Duodenal mucosa (tissue), 2 donors: ENCODE measurements around the gene GSN.

ENCODE experiments used
- H3K27ac ChIP-seq: one replicate; pipeline ENCODE4 v1.7.0; 2013; ENCODE audit warnings: low read depth, low read length
- H3K27me3 ChIP-seq, 2 donors: one replicate each; pipeline ENCODE4 v1.7.0; 2013; ENCODE audit warnings: low read length in 2 of 2, control low read depth in 1 of 2; ENCODE audit not compliant: insufficient read depth in 2 of 2, control insufficient read depth in 1 of 2
- H3K36me3 ChIP-seq, 2 donors: one replicate each; pipeline ENCODE4 v1.7.0; 2013; ENCODE audit warnings: low read length in 2 of 2, control low read depth in 1 of 2; ENCODE audit not compliant: insufficient read depth in 2 of 2, control insufficient read depth in 1 of 2
- H3K4me1 ChIP-seq, 2 donors: one replicate each; pipeline ENCODE4 v1.7.0; 2013; ENCODE audit warnings: low read length in 2 of 2, control low read depth in 1 of 2; ENCODE audit not compliant: insufficient read depth in 2 of 2, control insufficient read depth in 1 of 2
- H3K4me3 ChIP-seq, 2 donors: one replicate each; pipeline ENCODE4 v1.7.0; 2013; ENCODE audit warnings: low read length in 2 of 2, low read depth in 1 of 2
- H3K9ac ChIP-seq, 2 donors: one replicate each; pipeline ENCODE4 v1.7.0; 2013; ENCODE audit warnings: low read length in 2 of 2, low read depth in 1 of 2
- H3K9me3 ChIP-seq, 2 donors: one replicate each; pipeline ENCODE4 v1.7.0; 2013; ENCODE audit warnings: low read length in 2 of 2, control low read depth in 1 of 2; ENCODE audit not compliant: control insufficient read depth in 1 of 2

Gene GSN

DNA sequence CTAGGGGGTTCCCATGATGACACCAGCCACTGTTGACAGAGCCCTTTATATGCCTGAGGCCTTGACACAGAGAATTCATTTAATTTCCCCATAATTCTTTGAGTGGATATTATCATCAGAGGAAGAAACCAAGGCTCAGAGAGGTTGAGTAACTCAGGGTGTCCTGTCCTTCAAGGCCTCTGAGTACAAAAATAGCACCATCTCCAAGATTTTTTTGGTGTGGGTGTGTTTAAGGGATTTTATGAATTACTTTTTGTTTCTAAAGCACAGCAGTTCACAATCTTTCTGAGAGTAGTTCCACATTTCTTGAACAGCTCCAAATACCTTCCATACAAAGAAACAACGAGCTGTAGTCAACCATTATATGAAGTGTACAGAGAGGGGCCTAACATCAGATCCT, 6.2 kb upstream of the GSN start:
- Histone ChIP-seq H3K4me1 (peaks cover 3 to 10% of the 10 kb centered on the region in 2 donors), H3K4me3 (no peak overlapping the region), H3K27ac (no peak overlapping the region), H3K27me3 (no peaks in the 10 kb centered on the region), H3K36me3 (no peaks in the 10 kb centered on the region), H3K9me3 (no peaks in the 10 kb centered on the region), H3K9ac (no peak overlapping the region)

DNA sequence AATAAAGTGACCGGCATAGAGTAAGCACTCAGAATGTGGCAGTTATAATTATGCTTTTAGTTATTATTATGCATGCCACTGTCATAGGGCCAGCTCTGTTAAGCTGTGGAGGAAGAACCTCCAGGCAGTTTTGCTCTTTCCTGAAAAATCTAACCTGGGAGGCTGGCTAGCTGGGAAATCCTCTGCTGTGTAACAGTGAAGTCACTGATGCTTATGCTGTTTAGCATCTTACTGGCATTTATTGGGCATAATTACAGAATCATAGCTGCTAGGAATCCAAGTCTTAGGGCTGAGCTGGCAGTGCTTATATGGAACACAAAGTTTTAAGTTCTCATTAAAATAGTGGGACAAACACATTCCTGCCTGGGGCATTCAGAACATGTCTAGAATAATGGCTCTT, 5.5 kb upstream of the GSN start:
- peaks cover 10 to 15% of the 10 kb centered on the region in 2 donors for H3K4me1 ChIP-seq
- no peaks in the 10 kb centered on the region for H3K27me3 ChIP-seq
- no peak overlapping the region for H3K9ac ChIP-seq
- H3K4me3 ChIP-seq: no peak overlapping the region
- no peak overlapping the region for H3K27ac ChIP-seq
- H3K9me3 ChIP-seq: no peaks in the 10 kb centered on the region
- no peaks in the 10 kb centered on the region for H3K36me3 ChIP-seq

DNA sequence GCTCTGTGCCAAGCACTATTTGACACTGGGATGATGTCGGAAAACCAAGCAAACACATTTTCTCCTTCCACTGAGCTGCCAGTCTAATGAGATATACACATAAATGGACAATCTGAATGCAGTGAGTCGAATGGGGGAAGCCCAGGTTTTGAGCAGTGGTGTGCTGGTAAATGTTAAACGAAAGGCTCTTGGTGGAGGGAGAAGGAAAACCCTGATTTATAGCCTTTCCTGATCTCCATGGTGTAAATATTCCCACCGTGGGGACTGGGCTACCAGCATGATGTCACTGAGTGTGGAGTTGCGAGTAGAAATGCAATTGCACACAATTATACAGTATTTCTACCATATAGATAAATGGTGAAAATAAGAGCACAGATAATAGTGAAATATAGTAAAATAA, 5.0 kb upstream of the GSN start:
- H3K27ac ChIP-seq: no peak overlapping the region

DNA sequence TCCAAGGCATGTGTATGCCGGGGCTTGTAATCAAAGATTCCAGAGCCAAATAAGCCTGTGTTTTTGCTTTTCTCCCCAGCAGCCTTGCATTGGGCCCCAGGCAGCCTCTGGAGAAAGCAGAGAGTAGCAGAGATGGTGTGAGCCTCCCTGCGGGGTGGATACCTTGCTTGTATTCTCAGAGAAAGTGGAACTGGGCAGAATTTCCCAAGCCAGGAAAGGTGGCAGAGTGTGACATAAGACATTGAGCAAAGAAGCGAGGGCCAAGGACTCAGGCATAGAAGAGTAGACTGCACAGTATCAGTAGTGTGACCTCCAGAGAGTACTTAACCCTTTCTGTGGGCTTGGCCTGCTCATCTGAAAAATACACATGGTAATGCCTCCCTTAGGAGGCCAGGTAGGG, 1.6 kb upstream of the GSN start:
- Histone ChIP-seq H3K9me3 (no peaks in the 10 kb centered on the region), H3K4me1 (peaks cover 30 to 44% of the 10 kb centered on the region in 2 donors), H3K4me3 (no peak overlapping the region), H3K27me3 (no peaks in the 10 kb centered on the region), H3K36me3 (no peaks in the 10 kb centered on the region), H3K27ac (no peak overlapping the region), H3K9ac (no peak overlapping the region)

More for the DNA sequence above, 5.0 kb upstream of the GSN start:
- Histone ChIP-seq H3K9me3 (no peaks in the 10 kb centered on the region), H3K36me3 (no peaks in the 10 kb centered on the region), H3K9ac (no peak overlapping the region), H3K4me3 (no peak overlapping the region), H3K4me1 (peaks cover 14 to 19% of the 10 kb centered on the region in 2 donors), H3K27me3 (no peaks in the 10 kb centered on the region)

DNA sequence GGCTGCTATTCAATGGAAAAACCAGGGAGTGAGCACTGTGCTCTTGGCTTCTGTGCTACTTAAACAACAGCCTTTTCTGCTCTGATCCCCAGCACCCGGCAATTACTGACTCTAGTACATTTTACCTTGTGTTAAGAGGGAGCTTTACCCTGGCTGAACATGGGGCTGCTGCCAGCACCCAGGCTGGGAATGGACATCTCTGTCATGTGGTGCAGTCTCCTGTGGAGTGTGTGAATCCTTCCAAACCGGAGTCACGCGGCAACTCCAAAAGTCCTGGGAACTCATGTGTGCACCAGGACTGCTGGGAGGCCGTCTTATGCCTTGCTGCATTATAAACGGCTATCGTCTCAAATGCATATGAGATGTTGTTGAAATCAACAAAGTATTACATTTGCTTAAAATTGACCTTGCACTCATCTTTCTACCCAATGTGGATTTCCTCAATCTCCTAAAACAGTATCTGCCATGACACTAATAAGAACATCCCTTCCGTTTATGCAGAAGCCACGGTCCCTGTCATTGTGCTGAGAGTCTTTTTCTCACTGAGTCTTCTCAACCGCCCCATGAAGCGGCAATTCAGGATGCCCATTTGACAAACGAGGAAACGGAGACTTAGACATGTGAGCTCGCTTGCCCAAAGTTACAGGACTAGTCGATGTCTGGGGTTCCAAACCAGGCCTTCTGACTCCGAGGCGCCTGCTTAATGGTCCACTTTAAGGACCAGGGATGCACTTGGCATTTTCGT, 884 bp upstream of the GSN start:
- Histone ChIP-seq H3K4me3 (peak overlapping the region; percentile 88 to 95), H3K9ac (peak overlapping the region; percentile 42 to 68), H3K4me1 (peaks cover 31 to 50% of the 10 kb centered on the region in 2 donors), H3K36me3 (no peaks in the 10 kb centered on the region), H3K27ac (no peak overlapping the region), H3K9me3 (no peaks in the 10 kb centered on the region), H3K27me3 (no peaks in the 10 kb centered on the region)

DNA sequence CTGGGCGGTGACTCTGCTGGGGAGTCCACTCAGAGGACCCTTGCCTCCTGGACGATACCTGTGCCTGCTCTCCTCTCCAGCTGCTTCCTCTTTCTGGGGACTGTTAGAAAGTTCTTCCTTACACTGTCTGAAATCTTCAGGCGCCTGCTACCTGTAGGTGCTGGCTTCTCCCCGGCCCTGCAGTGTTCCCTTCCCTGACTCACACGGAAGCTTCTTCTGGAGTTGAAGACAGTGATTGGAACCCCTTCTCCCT, 562 bp downstream of the GSN start:
- H3K27ac ChIP-seq: peak overlapping the region; percentile 71
- H3K4me3 ChIP-seq: peak overlapping the region; percentile 88 to 95
- peak overlapping the region; percentile 80 to 82 for H3K9ac ChIP-seq
- H3K9me3 ChIP-seq: no peaks in the 10 kb centered on the region
- no peaks in the 10 kb centered on the region for H3K27me3 ChIP-seq
- peaks cover 41 to 52% of the 10 kb centered on the region in 2 donors for H3K4me1 ChIP-seq
- H3K36me3 ChIP-seq: no peaks in the 10 kb centered on the region

DNA sequence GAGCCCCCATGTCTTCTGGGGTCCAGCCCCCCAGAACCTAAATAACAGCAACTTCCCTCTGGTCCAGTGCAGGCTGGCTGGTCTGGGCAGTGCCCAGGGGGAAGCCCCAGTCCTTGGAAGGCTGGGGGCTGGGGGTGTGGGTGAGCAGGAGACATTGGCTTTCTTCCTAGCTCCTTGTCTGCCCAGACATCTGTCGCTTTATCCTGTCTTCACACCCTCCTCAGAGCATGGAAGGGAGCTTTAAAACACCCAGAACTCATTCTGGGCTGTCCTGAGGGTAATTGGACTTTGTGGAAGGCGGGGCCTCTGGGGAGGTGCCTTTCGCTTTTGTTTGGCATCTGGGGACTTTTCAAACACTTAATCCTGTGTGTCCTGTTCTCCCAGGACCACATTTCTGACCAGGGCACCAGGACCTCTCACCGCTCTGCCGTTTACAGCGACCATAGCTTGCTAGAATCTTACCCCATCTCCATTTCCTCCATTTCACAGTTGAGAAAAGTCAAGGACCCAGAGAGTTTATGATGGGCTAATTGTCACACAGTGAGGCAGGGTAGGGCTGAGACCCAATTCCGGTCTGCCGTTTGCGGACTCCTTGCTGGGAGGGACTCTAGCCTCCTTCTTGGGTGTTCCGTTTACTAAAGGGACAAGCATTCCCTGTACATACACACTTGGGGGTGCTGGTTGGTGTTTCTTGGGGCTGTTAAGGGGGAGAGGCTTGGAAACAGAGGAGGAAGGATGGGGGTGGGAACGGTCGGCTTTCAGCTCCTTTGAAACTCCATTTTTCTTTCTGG, 1.1 kb downstream of the GSN start:
- no peaks in the 10 kb centered on the region for H3K9me3 ChIP-seq
- no peaks in the 10 kb centered on the region for H3K27me3 ChIP-seq
- no peaks in the 10 kb centered on the region for H3K36me3 ChIP-seq
- peak overlapping the region; percentile 71 for H3K27ac ChIP-seq
- H3K9ac ChIP-seq: peak overlapping the region; percentile 80 to 82
- peak overlapping the region; percentile 88 to 95 for H3K4me3 ChIP-seq
- H3K4me1 ChIP-seq: peaks cover 41 to 52% of the 10 kb centered on the region in 2 donors

DNA sequence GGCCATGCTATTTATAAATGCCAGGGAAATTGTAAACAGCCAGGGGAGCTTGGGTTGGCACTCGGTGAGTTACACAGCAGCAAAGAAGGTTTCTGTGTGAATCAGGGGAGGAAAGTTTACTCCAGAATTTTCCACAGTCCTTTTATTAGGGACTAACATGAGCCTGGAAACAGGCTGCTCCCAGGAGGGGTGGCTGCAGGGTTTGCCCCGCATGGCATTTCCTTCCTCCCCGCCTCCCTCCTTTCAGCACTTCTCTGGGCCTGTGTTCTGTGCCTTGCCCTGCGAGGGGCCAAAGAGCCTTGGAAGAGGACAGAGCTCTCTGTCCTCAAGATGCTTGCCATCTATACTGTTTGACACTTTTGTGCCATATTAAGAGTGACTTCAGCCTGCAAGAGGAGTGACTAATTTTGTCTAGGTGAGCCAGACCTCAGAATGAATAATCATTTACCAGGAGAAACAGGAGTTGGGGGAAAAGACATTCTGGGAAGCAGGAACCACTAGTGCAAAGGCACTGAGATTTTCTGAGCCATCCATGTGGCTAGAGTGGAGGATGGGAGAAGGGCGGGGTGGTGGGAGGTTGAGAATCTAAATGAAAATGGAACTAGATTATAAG, 1.8 kb downstream of the GSN start:
- Histone ChIP-seq H3K9ac (peak overlapping the region; percentile 80 to 82), H3K9me3 (no peaks in the 10 kb centered on the region), H3K4me3 (peak overlapping the region; percentile 88 to 95), H3K27ac (peak overlapping the region; percentile 63), H3K36me3 (no peaks in the 10 kb centered on the region), H3K27me3 (no peaks in the 10 kb centered on the region), H3K4me1 (peaks cover 41 to 52% of the 10 kb centered on the region in 2 donors)

DNA sequence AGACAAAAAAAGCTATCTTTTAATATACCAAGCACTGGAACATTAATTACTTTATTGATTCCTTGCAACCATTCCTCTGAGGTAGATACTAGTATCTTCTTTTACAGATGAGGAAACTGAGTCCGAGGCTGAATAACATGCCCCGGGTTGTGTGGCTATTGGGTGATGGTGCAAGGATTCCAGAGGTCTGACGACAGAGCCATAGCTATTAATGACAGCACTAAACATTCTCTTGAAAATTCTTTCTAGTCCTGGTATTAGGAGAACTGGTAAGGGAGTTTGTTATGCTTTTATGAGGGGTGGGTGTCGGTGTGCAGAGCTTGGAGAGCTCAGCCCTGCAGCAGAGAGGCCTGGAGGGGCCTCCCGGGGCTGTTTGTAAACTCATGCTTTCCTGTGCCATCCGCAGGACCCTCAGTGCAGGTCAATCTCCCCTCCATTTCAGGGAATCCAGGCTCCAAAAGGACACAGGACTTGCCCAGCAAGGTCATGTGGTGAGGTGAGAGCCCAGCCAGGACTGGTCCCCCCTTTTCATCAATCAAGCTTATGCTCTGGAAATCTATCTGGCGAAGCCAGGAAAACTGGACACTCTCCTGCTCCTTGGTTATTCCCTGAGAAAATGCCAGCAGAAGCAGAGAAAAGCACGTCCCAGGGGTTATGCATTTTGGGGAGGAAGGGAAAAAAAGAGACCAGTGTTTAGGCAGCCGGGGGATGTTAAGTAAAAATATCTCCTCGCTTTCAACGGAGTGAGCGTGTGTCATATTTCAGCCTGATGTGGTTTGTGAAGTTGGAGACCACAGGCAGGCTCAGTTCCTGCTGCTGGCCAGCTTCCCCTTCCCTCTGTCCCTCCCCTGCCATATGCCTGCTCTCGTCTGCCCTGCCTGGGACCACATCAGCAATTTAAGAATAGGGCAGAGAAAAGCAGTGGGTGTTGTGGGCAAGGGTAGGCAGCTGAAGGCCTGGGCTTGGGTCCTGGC, 3.7 kb downstream of the GSN start:
- Histone ChIP-seq H3K36me3 (no peaks in the 10 kb centered on the region), H3K4me3 (peak overlapping the region; percentile 1 to 11), H3K9me3 (no peaks in the 10 kb centered on the region), H3K27ac (peak overlapping the region; percentile 51), H3K4me1 (peaks cover 41 to 50% of the 10 kb centered on the region in 2 donors), H3K27me3 (no peaks in the 10 kb centered on the region), H3K9ac (no peak overlapping the region)
